Measurements from ENCODE around the gene NPFF.

The NPFF gene

GRCh38 chr12:53461591-53461990 lies 45.7 kb downstream of the NPFF start:
- Histone ChIP-seq H3K4me3 (ENCODE audit: extremely low read depth, insufficient read depth, low read length, poor library complexity, severe bottlenecking) (no peak overlapping the region), H3K9me3 (ENCODE audit: control insufficient read depth, low read length) (no peaks in the 10 kb centered on the region), H3K4me1 (ENCODE audit: control insufficient read depth, insufficient read depth, low read length, poor library complexity, severe bottlenecking) (peaks cover 13% of the 10 kb centered on the region), H3K27ac (ENCODE audit: low read depth, low read length, severe bottlenecking) (no peak overlapping the region), H3K36me3 (ENCODE audit: control insufficient read depth, insufficient read depth, low read length) (peaks cover 98% of the 10 kb centered on the region)
- 94 to 95% methylated on average over 6 to 8 of the region's 8 CpGs for WGBS, 2 experiments (ENCODE audit: insufficient coverage in 2 of 2)

GRCh38 chr12:53461059-53461458 lies 46.2 kb downstream of the NPFF start:
- H3K27ac ChIP-seq (ENCODE audit: low read depth, low read length, severe bottlenecking): no peak overlapping the region
- 95 to 100% methylated on average over 1 to 3 of the region's 3 CpGs for WGBS, 2 experiments (ENCODE audit: insufficient coverage in 2 of 2)

GRCh38 chr12:53459097-53459496 lies 48.2 kb downstream of the NPFF start:
- Histone ChIP-seq H3K27ac (ENCODE audit: low read depth, low read length, severe bottlenecking) (no peak overlapping the region), H3K36me3 (ENCODE audit: control insufficient read depth, insufficient read depth, low read length) (peaks cover 98% of the 10 kb centered on the region)

More at GRCh38 chr12:53461059-53461458, 46.2 kb downstream of the NPFF start:
- Histone ChIP-seq H3K4me1 (ENCODE audit: control insufficient read depth, insufficient read depth, low read length, poor library complexity, severe bottlenecking) (peaks cover 13% of the 10 kb centered on the region), H3K4me3 (ENCODE audit: extremely low read depth, insufficient read depth, low read length, poor library complexity, severe bottlenecking) (no peak overlapping the region), H3K9me3 (ENCODE audit: control insufficient read depth, low read length) (no peaks in the 10 kb centered on the region), H3K36me3 (ENCODE audit: control insufficient read depth, insufficient read depth, low read length) (peaks cover 98% of the 10 kb centered on the region)

More at GRCh38 chr12:53459097-53459496, 48.2 kb downstream of the NPFF start:
- Histone ChIP-seq H3K9me3 (ENCODE audit: control insufficient read depth, low read length) (no peaks in the 10 kb centered on the region), H3K4me1 (ENCODE audit: control insufficient read depth, insufficient read depth, low read length, poor library complexity, severe bottlenecking) (peaks cover 11% of the 10 kb centered on the region), H3K4me3 (ENCODE audit: extremely low read depth, insufficient read depth, low read length, poor library complexity, severe bottlenecking) (no peak overlapping the region)
- 100% methylated on average over 3 of the region's 4 CpGs for WGBS, 2 experiments (ENCODE audit: insufficient coverage in 2 of 2)
